Ovary (tissue), 9 donors: ENCODE measurements around the gene VWA5B1. TPM values are rescaled to one million over a fixed set of nuclear protein-coding genes. Genes with fewer than 3 reads are reported as not detected.

Source experiments
- DNase-seq, 5 donors: peaks; one replicate each; pipeline ENCODE4 v3.0.0-alpha.2; 2019 to 2020
- H3K27ac ChIP-seq, 2 donors: fragments of 200-600 bp; one replicate each; pipeline versions ENCODE4 v1.5.1 to v1.8.0; 2019 to 2022
- H3K27me3 ChIP-seq: fragments of 200-600 bp; one replicate; pipeline ENCODE4 v1.8.0; 2022
- H3K36me3 ChIP-seq: fragments of 200-600 bp; sonication (generic); one replicate; pipeline ENCODE4 v1.5.1; 2019
- H3K4me1 ChIP-seq: one replicate; pipeline ENCODE4 v1.8.1; 2013; ENCODE audit warnings: mild to moderate bottlenecking, moderate library complexity; ENCODE audit not compliant: insufficient read depth
- H3K4me3 ChIP-seq: fragments of 200-600 bp; sonication (generic); one replicate; pipeline ENCODE4 v1.5.1; 2017
- H3K9me3 ChIP-seq, 2 donors: fragments of 200-600 bp in 1 of 2; sonication (generic) in 1 of 2; one replicate each; pipeline versions ENCODE4 v1.5.1 to v1.8.1; 2013 to 2019; ENCODE audit warnings: mild to moderate bottlenecking in 1 of 2, moderate library complexity in 1 of 2
- EP300 ChIP-seq: sonication (generic); formaldehyde crosslinking; IDR thresholded peaks from one replicate; pipeline ENCODE4 v1.6.1; 2017; ENCODE audit warnings: antibody characterized with exemption
- POLR2A ChIP-seq: fragments of 450-650 bp; IDR thresholded peaks from one replicate; pipeline ENCODE4 v1.6.1; 2017; ENCODE audit warnings: antibody characterized with exemption, mild to moderate bottlenecking, moderate library complexity
- WGBS, 3 donors: extraction: QIAGEN DNeasy Blood & Tissue Kit in 1 of 3; methylation state at CpG; one replicate each; pipeline versions ENCODE4 v1.1.5 to v1.1.7; 2013 to 2017; 5-methylcytosine and 5-hydroxymethylcytosine counted together
- intact Hi-C, 4 donors: fragments of 100-400 bp; cut with DNase I; formaldehyde crosslinking; loops; one replicate each; pipeline versions ENCODE4 v1.11.0 to v1.15.1; 2022 to 2023
- polyA plus RNA-seq, 2 donors: library from polyadenylated mRNA; stranded (reverse); fragments of 200-250 nt in 1 of 2; fragments of 350-450 nt in 1 of 2; fragmentation: Illumina TruSeq in 1 of 2; extraction: RNeasy Lipid Tissue Mini Kit (QIAGEN cat#74804) in 1 of 2; gene quantifications; one replicate each; pipeline ENCODE4 v1.2.3, GENCODE V29; 2013 to 2014
- total RNA-seq, 7 donors: library from RNA; depleted of rRNA in 2 of 7; stranded (reverse); fragments of >200 nt in 2 of 7; fragmentation: NEBNext Ultra II Directional in 3 of 7; extraction: Animal tissue kit (Norgen Biotek cat#: 25700) in 3 of 7; gene quantifications; one replicate each; pipeline versions ENCODE4 v1.1.0 to v1.2.4, GENCODE V29; 2016 to 2023
- TF ChIP-seq, protein P1 (sequence below), 3 donors: fragments of 450-650 bp in 2 of 3; fragments of 200-600 bp in 1 of 3; IDR thresholded peaks; one replicate each; pipeline versions ENCODE4 v1.5.1 to v1.8.0; 2016 to 2022; ENCODE audit warnings: antibody characterized with exemption in 3 of 3, mild to moderate bottlenecking in 1 of 3
- donor health status: DM: no; HTN: no; CAD: no; lungs with moderate emphysema.
- donor health status: DM: no; HTN: no; CAD: no.
- donor health status: Bipolar disorder and iron deficiency.
- donor health status: DM: yes; HTN: yes; CAD: no.
- donor health status: DM: no; HTN: no; CAD: no.
- donor health status: DM: yes; HTN: yes; CAD: no.

The VWA5B1 gene
- total and polyA plus RNA-seq, 9 donors: 0.10 to 1.5 (median 0.21) TPM; not detected in 5

DNA sequence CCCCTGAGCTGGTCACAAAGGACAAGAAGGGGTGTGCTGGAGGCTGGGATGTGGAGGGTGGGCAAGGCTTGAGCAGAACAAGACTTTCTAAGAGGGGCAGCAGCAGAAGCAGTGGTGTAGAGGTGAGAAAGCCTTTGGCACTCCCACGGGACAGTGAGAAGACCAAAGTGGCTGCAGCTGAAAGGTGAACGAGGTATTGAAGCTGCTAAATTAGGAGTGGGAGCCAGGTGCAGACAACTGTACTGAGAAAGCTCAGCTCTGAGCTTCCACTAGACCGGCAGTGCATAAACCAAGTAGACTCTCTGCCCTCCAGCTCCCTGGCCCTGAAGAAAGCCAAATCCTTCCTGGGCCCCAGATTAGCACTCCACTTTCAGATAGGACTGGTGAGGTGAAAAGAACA, 93.0 kb downstream of the VWA5B1 start:
- Histone ChIP-seq H3K27ac (no peak overlapping the region), H3K4me1 (no peaks in the 10 kb centered on the region), H3K36me3 (no peaks in the 10 kb centered on the region), H3K27me3 (no peaks in the 10 kb centered on the region), H3K9me3 (no peaks in the 10 kb centered on the region), H3K4me3 (no peak overlapping the region)
- WGBS, 3 donors: 30 to 35% (median 30%) methylated on average over 3 of the region's 3 CpGs
- DNase-seq: no peak
- TF ChIP-seq, protein P1, sequence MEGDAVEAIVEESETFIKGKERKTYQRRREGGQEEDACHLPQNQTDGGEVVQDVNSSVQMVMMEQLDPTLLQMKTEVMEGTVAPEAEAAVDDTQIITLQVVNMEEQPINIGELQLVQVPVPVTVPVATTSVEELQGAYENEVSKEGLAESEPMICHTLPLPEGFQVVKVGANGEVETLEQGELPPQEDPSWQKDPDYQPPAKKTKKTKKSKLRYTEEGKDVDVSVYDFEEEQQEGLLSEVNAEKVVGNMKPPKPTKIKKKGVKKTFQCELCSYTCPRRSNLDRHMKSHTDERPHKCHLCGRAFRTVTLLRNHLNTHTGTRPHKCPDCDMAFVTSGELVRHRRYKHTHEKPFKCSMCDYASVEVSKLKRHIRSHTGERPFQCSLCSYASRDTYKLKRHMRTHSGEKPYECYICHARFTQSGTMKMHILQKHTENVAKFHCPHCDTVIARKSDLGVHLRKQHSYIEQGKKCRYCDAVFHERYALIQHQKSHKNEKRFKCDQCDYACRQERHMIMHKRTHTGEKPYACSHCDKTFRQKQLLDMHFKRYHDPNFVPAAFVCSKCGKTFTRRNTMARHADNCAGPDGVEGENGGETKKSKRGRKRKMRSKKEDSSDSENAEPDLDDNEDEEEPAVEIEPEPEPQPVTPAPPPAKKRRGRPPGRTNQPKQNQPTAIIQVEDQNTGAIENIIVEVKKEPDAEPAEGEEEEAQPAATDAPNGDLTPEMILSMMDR (IDR thresholded peaks at IDR 0.05): no peak
- TF ChIP-seq POLR2A (no peak), EP300 (no peak)
- intact Hi-C loops: no loop called here

DNA sequence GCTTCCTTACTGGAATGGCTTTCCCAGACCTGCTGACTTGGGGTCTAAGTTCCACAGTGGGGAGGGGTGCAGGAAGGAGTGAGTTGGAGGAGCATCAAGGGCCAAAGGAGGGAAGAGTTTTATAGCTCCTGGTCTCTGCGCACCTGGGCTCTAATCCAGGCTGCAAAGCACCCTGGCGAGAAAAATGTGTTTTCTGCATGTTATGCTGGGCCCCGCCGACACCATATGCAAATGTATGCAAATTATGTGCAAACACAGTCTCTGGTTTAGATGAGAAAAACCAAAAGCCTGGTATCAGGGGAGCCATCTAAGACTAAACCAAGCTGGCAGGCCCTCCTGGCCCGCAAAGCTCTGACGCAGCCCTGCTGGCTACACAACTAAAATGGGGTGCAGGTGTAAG, 95.0 kb downstream of the VWA5B1 start:
- TF ChIP-seq EP300 (no peak), POLR2A (no peak)
- TF ChIP-seq, protein P1 (IDR thresholded peaks at IDR 0.05): no peak
- no peak for DNase-seq
- 35 to 52% (median 40%) methylated on average over 6 of the region's 6 CpGs for WGBS, 3 donors
- Histone ChIP-seq H3K27ac (no peak overlapping the region), H3K4me3 (no peak overlapping the region), H3K27me3 (no peaks in the 10 kb centered on the region), H3K36me3 (no peaks in the 10 kb centered on the region), H3K9me3 (no peaks in the 10 kb centered on the region), H3K4me1 (no peaks in the 10 kb centered on the region)
- intact Hi-C loops: no loop called here

DNA sequence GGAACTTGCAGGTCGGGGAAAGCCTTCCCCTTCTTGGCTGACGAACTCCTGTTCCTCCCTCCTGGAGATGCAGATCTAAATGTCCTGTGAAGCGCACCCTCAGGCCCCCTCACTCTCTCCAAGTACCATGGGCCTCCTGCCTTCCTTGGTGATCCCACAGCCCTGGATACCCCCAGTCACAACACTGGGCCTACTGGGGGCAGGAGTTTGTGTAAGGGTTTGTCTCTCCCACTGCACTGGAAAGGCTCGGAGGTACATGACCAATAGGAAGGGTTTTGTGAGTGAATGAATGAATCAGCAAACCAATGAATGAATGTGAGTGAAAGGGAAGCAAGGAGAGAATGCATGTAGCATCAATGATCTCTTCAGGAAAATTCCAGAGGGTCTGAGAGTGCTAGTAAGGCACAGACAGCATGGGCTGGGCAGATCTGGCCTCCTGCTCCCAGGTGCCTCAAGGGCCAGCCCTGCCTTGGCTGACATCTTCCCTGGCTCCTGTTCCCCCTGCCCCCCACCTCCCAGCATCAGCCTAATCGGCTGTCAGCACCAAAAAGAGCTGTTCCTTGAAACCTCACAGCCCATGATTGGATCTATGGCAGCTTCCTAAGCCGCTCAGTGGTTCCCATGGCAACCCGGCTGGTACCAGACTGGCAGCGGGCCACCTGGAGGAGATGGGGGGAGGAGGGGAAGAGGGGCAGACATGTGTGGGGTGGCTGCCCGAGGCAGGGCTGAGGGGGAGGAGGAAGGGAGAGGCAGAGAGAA, 95.8 kb downstream of the VWA5B1 start:
- Histone ChIP-seq H3K27ac (no peak overlapping the region), H3K9me3 (no peaks in the 10 kb centered on the region), H3K4me1 (no peaks in the 10 kb centered on the region), H3K4me3 (no peak overlapping the region), H3K27me3 (no peaks in the 10 kb centered on the region), H3K36me3 (no peaks in the 10 kb centered on the region)
- no peak for TF ChIP-seq POLR2A
- intact Hi-C loops: no loop called here
- no peak for DNase-seq
- WGBS, 3 donors: 30 to 37% (median 37%) methylated on average over 9 of the region's 9 CpGs

DNA sequence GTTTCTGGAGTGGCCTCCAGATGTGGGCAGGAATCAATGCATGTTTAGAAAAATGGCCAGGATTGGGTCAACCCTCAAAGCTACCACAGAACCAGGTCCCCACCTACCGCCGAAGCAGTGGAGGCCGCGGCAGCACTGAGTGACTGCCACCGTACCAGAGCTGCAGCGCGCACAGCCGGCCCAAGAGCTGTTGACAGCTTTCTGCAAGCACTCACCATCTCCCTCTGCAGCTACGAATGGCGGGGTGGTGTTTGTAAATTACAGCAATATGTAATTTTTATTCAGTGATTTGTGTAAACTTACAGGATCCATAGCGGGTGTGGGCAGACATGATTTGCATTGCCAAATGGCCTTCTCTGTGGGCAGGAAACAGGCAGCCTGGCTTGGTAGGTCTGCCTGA, 98.9 kb downstream of the VWA5B1 start:
- no peaks in the 10 kb centered on the region for H3K36me3 ChIP-seq
- H3K9me3 ChIP-seq: no peaks in the 10 kb centered on the region
- H3K27me3 ChIP-seq: no peaks in the 10 kb centered on the region
- no peak for DNase-seq
- H3K27ac ChIP-seq: no peak overlapping the region
- 78 to 83% (median 79%) methylated on average over 11 of the region's 11 CpGs for WGBS, 3 donors
- no peak overlapping the region for H3K4me3 ChIP-seq
- TF ChIP-seq, protein P1 (IDR thresholded peaks at IDR 0.05): no peak
- TF ChIP-seq EP300 (no peak), POLR2A (no peak)
- H3K4me1 ChIP-seq: no peaks in the 10 kb centered on the region
- intact Hi-C loops: no loop called here

DNA sequence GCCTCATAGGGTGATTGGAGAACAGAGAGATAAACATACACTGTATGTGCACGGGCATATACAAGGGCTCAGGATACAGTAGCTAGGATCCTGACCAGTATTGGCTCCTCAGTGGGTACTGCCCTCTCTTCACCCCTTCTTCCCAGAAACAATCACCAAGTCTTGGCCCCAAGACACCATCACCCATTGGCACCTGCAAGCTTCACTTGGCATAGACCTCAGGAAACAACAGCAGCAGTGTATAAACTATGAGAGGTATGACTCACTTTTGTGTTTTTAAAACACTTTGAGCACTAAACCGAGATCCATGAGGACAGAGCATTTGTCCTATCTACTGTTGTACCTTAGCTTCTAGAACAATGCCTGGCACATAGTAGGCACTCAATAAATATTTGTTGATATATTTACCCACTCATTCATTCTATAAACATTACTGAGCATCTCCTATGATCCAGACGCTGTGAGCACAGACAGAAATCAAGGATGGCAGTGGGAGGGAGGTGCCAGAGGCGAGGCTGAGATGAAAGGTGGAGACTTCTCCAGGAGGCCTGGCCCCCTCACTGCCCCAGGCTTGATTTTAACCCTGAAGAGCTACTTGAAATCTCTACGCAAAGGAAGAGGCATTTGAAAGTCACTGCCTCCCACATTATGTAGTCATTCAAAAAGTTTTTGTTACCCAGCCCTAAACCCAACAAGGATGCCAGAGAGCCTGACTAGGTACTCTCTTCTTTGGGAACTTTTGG, 100.1 kb downstream of the VWA5B1 start:
- intact Hi-C loops: no loop called here
- Histone ChIP-seq H3K27me3 (no peaks in the 10 kb centered on the region), H3K27ac (no peak overlapping the region), H3K36me3 (no peaks in the 10 kb centered on the region), H3K9me3 (no peaks in the 10 kb centered on the region), H3K4me1 (no peaks in the 10 kb centered on the region), H3K4me3 (no peak overlapping the region)
- 29 to 47% (median 40%) methylated on average over 5 of the region's 5 CpGs for WGBS, 3 donors
- DNase-seq: no peak
- TF ChIP-seq, protein P1 (IDR thresholded peaks at IDR 0.05): no peak
- no peak for TF ChIP-seq POLR2A
- no peak for TF ChIP-seq EP300
